DMS 273 (cell line): ENCODE results near the gene FOXK1.

Experiments
- DNase-seq: peaks from one replicate; lab custom pipeline; 2025; ENCODE audit not compliant: unreplicated experiment; lab: John Stamatoyannopoulos, UW

The FOXK1 gene

GRCh38 chr7:4742852-4743251 lies 60.8 kb downstream of the FOXK1 start:
- no peak for DNase-seq

GRCh38 chr7:4744391-4745264 lies 62.5 kb downstream of the FOXK1 start:
- peak; percentile 100 for DNase-seq

GRCh38 chr7:4745265-4745919 lies 63.3 kb downstream of the FOXK1 start:
- no peak for DNase-seq

- no peak for DNase-seq
These were observed 64.2 kb downstream of the FOXK1 start for GRCh38 chr7:4745971-4746919.

GRCh38 chr7:4747013-4747412 lies 64.9 kb downstream of the FOXK1 start:
- DNase-seq, result no peak

- DNase-seq, result no peak
These were observed 65.7 kb downstream of the FOXK1 start for GRCh38 chr7:4747746-4748145.

GRCh38 chr7:4748231-4748681 lies 66.2 kb downstream of the FOXK1 start:
- no peak for DNase-seq

GRCh38 chr7:4749363-4749762 lies 67.3 kb downstream of the FOXK1 start:
- no peak for DNase-seq

- DNase-seq, result no peak
These were observed 67.7 kb downstream of the FOXK1 start for GRCh38 chr7:4749798-4750197.

- no peak for DNase-seq
These were observed 69.4 kb downstream of the FOXK1 start for GRCh38 chr7:4751398-4751947.

GRCh38 chr7:4753598-4754432 lies 71.7 kb downstream of the FOXK1 start:
- DNase-seq, result peak; percentile 80

- DNase-seq, result no peak
These were observed 72.4 kb downstream of the FOXK1 start for GRCh38 chr7:4754433-4755010.

- no peak for DNase-seq
These were observed 73.0 kb downstream of the FOXK1 start for GRCh38 chr7:4755045-4755444.

GRCh38 chr7:4758111-4758510 lies 76.0 kb downstream of the FOXK1 start:
- DNase-seq, result no peak

- no peak for DNase-seq
These were observed 76.7 kb downstream of the FOXK1 start for GRCh38 chr7:4758791-4759190.

GRCh38 chr7:4759211-4759610 lies 77.1 kb downstream of the FOXK1 start:
- DNase-seq, result no peak

- DNase-seq, result no peak
These were observed 78.9 kb downstream of the FOXK1 start for GRCh38 chr7:4760952-4761351.

GRCh38 chr7:4762121-4763055 lies 80.3 kb downstream of the FOXK1 start:
- no peak for DNase-seq
